ENCODE data around the gene ZNF836.

Gene ZNF836

DNA sequence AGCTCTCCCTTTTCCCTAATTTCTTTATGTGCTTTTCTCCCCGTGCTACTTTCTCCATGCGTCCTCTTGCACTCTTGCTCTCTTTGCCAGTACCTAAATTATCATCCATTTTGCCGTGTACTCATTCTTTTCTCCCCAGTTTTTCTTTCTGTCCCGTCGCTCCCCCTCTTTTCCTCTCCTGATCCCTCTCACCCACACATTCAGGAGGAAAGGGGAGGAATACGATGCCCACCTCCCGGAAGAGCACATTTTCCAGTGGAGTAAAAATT lies 32.5 kb downstream of the ZNF836 start:
- TF ChIP-seq, protein P1, sequence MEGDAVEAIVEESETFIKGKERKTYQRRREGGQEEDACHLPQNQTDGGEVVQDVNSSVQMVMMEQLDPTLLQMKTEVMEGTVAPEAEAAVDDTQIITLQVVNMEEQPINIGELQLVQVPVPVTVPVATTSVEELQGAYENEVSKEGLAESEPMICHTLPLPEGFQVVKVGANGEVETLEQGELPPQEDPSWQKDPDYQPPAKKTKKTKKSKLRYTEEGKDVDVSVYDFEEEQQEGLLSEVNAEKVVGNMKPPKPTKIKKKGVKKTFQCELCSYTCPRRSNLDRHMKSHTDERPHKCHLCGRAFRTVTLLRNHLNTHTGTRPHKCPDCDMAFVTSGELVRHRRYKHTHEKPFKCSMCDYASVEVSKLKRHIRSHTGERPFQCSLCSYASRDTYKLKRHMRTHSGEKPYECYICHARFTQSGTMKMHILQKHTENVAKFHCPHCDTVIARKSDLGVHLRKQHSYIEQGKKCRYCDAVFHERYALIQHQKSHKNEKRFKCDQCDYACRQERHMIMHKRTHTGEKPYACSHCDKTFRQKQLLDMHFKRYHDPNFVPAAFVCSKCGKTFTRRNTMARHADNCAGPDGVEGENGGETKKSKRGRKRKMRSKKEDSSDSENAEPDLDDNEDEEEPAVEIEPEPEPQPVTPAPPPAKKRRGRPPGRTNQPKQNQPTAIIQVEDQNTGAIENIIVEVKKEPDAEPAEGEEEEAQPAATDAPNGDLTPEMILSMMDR (IDR thresholded peaks at IDR 0.05; ENCODE audit: low read depth, low read length, missing control alignments), result no peak
- peak overlapping the region; percentile 54 for H3K4me3 ChIP-seq (ENCODE audit: low read depth, low read length)
- no peak for DNase-seq (ENCODE audit: low read depth)
- in situ Hi-C loops (cut with HindIII; ENCODE audit: low sequenced_read_pairs), result no loop called here

DNA sequence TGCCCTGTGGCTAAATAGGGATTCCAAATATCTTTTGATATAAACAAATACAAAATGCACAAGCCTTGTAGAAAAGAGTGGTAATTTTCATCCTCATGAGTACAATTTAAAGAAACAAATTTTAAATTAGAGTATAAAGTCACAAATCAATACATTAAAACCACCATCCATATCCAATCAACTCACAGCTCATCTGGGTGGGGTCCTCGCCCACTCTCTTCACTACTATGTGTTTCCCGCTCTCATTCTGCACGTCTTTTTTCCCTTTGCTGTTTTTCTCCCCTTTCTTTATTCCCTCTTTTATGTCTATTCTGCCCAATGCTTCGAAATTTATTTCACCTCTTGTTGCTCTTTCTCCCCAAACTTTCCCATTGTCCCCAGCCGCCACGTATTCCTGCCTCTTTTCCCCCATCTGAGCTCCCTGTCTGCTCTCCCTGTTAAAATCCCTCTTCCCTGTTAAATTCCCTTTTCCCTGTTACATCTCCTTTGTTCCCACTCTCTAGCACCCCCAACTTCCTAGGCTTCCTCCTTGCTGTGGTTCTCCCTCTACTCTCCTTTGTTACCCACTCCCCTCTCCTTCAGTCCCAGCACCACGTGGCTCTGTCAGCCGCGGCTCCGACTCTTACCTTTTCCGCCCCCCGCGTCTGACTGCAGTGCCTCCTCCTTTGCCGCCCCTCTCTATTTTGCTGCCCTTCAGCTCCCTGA lies 33.0 kb downstream of the ZNF836 start:
- TF ChIP-seq, protein P1 (IDR thresholded peaks at IDR 0.05; ENCODE audit: low read depth, low read length, missing control alignments), result no peak
- in situ Hi-C loops (cut with HindIII; ENCODE audit: low sequenced_read_pairs), result no loop called here
- H3K4me3 ChIP-seq (ENCODE audit: low read depth, low read length), result peak overlapping the region; percentile 54
- no peak for DNase-seq (ENCODE audit: low read depth)

DNA sequence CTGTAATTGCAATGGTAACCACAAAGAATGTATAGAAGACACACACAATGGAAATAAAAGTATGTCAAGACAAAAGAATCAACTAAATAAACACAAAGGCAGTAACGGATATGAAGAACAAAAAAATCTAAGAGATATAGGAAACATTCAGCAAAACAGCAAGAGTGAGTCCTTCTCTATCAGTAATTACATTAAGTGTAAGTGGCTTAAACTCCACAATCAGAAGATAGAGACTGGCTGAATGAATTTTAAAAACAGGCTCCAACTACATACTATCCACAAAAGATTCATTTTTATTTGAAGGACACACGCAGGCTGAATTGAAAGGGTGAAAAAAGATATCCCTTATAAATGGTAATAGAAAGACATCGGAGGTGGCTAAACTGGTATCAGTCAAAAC lies 51.1 kb downstream of the ZNF836 start:
- TF ChIP-seq, protein P1 (IDR thresholded peaks at IDR 0.05; ENCODE audit: low read depth, low read length, missing control alignments), result no peak
- in situ Hi-C loops (cut with HindIII; ENCODE audit: low sequenced_read_pairs), result no loop called here
- no peak overlapping the region for H3K4me3 ChIP-seq (ENCODE audit: low read depth, low read length)
- DNase-seq (ENCODE audit: low read depth), result no peak

DNA sequence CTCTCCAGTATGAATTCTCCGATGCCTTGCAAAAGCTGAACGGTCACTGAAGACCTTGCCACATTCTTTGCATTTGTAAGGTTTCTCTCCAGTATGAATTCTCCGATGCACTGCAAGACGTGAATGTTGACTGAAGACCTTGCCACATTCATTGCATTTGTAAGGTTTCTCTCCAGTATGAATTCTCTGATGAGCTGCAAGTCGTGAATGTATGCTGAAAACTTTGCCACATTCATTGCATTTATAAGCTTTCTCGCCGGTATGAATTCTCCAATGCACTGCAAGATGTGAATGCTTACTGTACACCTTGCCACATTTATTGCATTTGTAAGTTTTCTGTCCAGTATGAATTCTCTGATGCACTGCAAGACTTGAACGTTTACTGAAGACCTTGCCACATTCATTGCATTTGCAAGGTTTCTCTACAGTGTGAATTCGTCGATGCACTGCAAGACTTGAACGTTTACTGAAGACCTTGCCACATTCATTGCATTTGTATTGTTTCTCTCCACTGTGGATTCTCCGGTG lies 55.8 kb downstream of the ZNF836 start:
- DNase-seq (ENCODE audit: low read depth), result no peak
- TF ChIP-seq, protein P1 (IDR thresholded peaks at IDR 0.05; ENCODE audit: low read depth, low read length, missing control alignments), result no peak
- H3K4me3 ChIP-seq (ENCODE audit: low read depth, low read length), result no peak overlapping the region
- in situ Hi-C loops (cut with HindIII; ENCODE audit: low sequenced_read_pairs), result no loop called here

DNA sequence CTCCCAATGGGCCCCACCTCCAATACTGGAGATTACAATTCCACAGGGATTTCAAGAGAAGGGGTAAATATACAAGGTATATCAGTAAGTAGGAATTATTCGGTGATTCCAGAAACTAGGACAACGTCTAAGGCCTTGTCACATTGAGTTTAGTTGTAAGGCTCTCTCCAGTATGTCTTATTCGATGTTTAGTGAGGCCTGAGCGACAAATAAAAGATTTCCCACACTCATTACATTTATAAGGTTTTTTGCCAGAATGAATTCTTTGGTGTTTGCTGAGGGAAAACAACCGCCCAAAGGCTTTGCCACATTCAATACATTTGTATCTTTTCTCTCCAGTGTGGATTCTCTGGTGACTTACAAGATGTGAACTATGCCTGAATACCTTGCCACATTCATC lies 56.7 kb downstream of the ZNF836 start:
- no peak overlapping the region for H3K4me3 ChIP-seq (ENCODE audit: low read depth, low read length)
- TF ChIP-seq, protein P1 (IDR thresholded peaks at IDR 0.05; ENCODE audit: low read depth, low read length, missing control alignments), result no peak
- DNase-seq (ENCODE audit: low read depth), result no peak
- in situ Hi-C loops (cut with HindIII; ENCODE audit: low sequenced_read_pairs), result no loop called here

DNA sequence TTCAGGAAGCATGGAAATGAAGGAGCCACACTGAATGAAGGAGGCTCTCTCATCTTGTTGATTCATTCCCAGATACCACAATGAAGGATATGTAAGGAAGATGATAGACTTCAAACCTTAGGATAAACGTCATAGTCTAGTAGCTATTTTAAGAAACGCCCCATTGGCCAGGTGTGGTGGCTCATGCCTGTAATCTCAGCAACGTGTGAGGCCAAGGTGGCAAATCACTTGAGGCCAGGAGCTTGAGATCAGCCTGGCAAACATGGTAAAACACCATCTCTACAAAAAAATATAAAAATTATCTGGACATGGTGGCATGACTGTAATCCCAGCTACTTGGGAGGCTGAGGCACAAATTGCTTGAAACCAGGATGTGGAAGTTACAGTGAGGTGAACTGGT lies 58.8 kb downstream of the ZNF836 start:
- no peak overlapping the region for H3K4me3 ChIP-seq (ENCODE audit: low read depth, low read length)
- DNase-seq (ENCODE audit: low read depth), result no peak
- in situ Hi-C loops (cut with HindIII; ENCODE audit: low sequenced_read_pairs), result no loop called here
- TF ChIP-seq, protein P1 (IDR thresholded peaks at IDR 0.05; ENCODE audit: low read depth, low read length, missing control alignments), result no peak
